Measurements from ENCODE around the gene FSTL5.

DNA sequence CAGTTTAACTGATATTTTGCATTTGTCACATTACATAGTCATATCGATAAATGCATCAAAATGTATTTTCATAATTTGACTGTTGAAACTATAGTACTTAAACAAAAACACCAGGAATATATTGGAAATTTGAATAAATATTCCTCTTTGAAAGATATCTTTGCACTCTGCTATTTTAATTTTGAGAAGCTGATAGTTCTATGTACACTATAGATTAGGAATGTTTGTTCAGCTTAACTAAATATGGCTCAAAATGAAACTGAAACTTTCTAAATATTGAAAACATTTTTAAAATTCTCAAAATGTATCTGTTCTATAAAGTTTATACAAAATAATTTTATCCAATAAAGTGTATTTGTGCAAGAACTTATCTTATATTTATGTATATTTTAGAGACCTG lies 510.1 kb downstream of the FSTL5 start:
- TF ChIP-seq, protein P1, sequence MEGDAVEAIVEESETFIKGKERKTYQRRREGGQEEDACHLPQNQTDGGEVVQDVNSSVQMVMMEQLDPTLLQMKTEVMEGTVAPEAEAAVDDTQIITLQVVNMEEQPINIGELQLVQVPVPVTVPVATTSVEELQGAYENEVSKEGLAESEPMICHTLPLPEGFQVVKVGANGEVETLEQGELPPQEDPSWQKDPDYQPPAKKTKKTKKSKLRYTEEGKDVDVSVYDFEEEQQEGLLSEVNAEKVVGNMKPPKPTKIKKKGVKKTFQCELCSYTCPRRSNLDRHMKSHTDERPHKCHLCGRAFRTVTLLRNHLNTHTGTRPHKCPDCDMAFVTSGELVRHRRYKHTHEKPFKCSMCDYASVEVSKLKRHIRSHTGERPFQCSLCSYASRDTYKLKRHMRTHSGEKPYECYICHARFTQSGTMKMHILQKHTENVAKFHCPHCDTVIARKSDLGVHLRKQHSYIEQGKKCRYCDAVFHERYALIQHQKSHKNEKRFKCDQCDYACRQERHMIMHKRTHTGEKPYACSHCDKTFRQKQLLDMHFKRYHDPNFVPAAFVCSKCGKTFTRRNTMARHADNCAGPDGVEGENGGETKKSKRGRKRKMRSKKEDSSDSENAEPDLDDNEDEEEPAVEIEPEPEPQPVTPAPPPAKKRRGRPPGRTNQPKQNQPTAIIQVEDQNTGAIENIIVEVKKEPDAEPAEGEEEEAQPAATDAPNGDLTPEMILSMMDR (IDR thresholded peaks at IDR 0.05; ENCODE audit: poor library complexity): no peak
- no peak for TF ChIP-seq EZH2 (IDR thresholded peaks at IDR 0.05; ENCODE audit: borderline replicate concordance)

Measured in hepatocyte (in vitro differentiated cells).